GM12801 (cell line): ENCODE results near the gene PTGIS.

Experiments
- TF ChIP-seq, protein P1 (sequence below): IDR thresholded peaks from one replicate; pipeline ENCODE4 v1.5.1; 2011; ENCODE audit warnings: control low read depth; ENCODE audit not compliant: insufficient read length; ENCODE audit errors: extremely low read depth

Gene PTGIS

DNA sequence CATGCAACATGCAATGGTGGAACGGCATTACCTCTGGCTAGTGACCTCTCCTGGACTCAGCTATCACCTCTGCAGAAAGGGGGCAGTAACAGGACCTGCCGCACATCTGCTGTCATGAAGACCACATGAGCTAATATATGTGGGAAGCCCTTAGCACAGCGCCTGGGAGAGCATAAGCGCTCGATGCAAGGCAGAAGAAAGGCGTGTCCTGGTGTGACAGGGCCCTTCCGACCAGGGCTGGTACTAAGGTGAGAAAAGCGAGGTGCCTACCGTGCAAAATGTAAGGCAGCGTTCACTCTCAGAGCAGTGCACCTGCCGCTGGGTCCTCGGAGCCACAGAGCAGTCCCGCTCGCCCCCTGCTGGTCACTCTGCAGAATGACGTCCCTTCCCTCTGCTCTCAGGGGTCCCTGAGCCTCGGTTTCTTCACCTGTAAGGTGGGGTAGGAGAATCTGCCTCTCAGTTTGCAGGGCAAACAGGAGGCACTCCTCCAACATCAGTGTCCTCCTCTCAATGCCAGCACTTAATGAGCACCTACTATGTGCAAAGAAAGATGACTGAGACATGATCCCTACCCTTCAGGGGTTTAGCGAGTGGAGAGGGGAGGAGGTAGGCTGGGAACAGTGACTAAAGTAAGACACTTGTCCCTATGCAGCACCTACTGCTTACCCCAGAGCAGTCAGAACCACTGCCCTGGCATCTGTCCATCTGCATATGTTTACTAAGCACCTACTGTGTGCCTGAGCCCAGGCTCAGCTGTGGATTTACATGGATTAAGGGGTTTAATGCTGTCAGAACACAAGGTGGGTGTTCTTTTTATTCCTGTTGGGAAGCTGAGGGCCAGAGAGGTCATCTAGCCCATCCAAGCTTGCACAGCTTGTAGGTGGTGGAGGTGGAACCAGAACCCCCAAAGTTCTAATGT is 41.1 kb upstream of the PTGIS start:
- TF ChIP-seq, protein P1, sequence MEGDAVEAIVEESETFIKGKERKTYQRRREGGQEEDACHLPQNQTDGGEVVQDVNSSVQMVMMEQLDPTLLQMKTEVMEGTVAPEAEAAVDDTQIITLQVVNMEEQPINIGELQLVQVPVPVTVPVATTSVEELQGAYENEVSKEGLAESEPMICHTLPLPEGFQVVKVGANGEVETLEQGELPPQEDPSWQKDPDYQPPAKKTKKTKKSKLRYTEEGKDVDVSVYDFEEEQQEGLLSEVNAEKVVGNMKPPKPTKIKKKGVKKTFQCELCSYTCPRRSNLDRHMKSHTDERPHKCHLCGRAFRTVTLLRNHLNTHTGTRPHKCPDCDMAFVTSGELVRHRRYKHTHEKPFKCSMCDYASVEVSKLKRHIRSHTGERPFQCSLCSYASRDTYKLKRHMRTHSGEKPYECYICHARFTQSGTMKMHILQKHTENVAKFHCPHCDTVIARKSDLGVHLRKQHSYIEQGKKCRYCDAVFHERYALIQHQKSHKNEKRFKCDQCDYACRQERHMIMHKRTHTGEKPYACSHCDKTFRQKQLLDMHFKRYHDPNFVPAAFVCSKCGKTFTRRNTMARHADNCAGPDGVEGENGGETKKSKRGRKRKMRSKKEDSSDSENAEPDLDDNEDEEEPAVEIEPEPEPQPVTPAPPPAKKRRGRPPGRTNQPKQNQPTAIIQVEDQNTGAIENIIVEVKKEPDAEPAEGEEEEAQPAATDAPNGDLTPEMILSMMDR: no peak

DNA sequence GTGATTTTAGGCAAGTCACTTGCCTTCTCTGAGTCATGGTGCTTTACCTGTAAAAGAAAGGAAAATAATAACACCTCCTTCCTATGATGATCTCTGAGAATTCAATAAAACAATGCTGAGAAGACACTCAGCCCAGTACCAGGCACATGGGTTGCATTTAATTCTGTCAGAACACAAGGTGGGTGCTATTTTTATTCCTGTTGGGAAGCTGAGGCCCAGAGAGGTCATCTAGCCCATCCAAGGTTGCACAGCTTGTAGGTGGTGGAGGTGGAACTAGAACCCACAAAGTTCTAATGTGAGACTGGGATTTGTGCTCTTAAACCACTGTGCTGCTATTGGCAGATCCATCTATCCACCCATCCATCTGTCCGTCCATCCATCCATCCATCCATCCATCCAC is 39.6 kb upstream of the PTGIS start:
- TF ChIP-seq, protein P1: no peak

DNA sequence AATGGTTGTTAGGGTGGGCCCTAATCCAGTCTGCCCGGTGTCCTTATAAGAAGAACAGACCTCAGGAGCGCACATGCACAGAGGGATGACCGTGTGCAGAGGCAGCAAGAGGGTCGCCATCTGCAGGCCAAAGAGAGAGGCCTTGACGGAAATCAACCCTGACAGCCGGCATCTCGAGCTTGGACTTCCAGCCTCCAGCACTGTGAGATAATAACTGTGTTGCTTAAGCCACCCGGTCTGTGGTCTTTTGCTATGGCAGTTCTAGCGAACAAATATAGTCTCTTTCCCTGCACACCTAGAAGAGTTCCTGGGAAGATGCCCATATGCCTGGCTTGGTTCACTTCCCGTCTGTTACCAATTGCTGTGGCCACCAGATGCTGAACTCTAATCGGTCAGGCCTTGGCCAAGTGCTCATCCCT is 35.3 kb upstream of the PTGIS start:
- TF ChIP-seq, protein P1: no peak

DNA sequence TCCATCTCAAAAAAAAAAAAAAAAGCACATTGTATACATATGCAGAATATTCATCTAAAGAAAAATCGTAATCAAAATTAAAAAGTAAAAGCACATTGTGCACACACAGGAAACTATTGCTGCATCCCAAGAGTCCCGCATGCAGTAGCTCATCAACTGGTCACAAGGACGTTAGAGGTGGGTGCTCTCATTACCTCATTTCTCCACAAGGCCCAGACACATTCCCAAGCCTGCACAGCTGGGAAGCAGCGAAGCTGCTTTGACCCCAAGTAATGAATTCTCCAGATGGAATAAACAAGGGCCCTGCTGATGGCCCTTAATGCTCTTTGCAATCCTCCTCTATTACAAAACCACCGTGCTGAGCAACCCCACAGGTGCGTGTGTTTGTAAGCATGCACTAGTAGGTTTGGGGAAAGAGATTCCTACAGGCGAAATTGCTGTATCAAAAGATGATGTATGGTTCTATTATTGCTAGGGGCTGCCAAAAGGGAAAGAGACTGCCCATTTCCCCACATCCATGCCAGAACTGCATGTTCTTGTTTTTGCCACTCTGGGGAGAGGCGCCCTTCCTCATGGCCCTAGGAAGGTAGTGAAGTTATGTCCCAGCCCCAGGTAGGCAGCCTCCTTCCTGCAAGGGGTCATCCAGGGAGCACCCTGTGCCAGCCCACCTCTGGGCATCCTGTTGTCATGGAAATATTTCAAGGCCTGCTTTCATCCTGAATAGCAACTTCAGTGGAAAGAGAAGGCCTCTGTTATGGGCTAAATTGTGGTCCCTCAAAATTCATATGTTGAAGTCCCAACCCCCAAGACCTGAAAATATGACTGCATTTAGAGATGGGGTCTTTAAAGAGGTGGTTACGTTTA is 34.6 kb upstream of the PTGIS start:
- TF ChIP-seq, protein P1: no peak

DNA sequence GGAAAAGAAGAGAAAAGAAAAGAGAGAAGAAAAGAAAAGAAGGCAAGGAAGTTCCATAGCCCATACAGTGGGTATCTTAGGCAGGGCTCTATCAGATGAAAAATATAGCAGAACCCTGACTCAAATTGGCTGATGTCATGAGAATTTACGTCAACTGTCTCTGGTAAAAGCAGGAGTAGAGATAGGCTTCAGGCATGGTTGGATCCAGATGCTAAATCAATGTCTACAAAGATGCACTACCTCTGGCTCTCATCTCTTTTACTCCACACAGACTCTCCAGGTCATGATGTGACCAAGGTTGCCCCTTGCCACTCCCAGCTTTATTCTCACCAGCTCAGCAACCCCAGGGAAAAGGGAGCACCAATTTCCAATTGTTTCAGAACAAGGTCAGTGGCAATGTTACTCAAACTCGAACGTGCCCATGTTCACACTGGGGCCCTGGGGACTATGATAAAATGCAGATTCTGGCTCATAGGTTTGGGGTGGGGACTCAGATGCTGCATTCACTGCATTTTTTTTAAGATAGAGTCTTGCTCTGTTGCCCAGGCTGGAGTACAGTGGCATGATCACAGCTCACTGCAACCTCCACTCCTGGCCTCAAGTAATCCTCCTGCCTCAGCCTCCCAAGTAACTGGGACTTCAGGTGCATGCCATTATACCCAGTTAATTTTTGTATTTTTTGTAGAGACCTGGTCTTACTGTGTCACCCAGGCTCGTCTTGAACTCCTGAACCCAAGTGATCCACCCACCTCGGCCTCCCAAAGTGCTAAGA is 33.4 kb upstream of the PTGIS start:
- TF ChIP-seq, protein P1: no peak

DNA sequence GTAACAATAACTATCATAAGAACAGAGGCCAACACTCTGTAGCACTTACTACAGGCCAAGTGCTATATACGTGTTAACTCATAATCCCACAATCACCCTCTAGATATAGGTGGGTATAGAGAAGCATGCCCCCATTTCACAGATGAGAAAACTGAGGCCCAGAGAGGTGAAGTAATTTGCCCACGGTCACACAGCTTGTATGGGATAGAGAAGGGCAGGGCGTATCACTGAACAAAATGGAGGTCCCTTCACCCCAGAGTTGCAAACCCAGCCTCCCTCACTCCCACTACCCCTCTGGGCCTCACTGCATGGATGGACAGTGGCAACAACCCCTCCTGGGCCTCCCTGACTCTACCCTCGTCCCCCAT is 31.8 kb upstream of the PTGIS start:
- TF ChIP-seq, protein P1: no peak
